ENCODE data around the gene YTHDF1.

The YTHDF1 gene

GRCh38 chr20:63217706-63218105 is 1.8 kb upstream of the YTHDF1 start:
- Mint-ChIP-seq H3K4me1 (peaks cover 32% of the 10 kb centered on the region), H3K27ac (no peak overlapping the region), H3K9me3 (no peaks in the 10 kb centered on the region), H3K4me3 (no peak overlapping the region), H3K27me3 (peaks cover 35% of the 10 kb centered on the region), H3K36me3 (peaks cover 24% of the 10 kb centered on the region)
- CTCF ChIA-PET, result interaction anchor here (1.1 to 1.3 kb wide), 2 partner anchors 23 to 164 kb away, joined by 3 read pairs; no protein-coding TSS in a partner anchor
- no peak for DNase-seq

GRCh38 chr20:63216849-63217471 is 1.0 kb upstream of the YTHDF1 start:
- Mint-ChIP-seq H3K4me1 (peaks cover 39% of the 10 kb centered on the region), H3K9me3 (no peaks in the 10 kb centered on the region), H3K27me3 (peaks cover 27% of the 10 kb centered on the region), H3K36me3 (peaks cover 30% of the 10 kb centered on the region), H3K27ac (peak overlapping the region; percentile 89), H3K4me3 (peak overlapping the region; percentile 85)
- no peak for DNase-seq
- CTCF ChIA-PET, result interaction anchor here (1.3 kb wide), 1 partner anchor 165 kb away, joined by 3 read pairs; no protein-coding TSS in a partner anchor

GRCh38 chr20:63215101-63216040 is 560 bp downstream of the YTHDF1 start:
- Mint-ChIP-seq H3K27ac (peak overlapping the region; percentile 86), H3K27me3 (peaks cover 17% of the 10 kb centered on the region), H3K36me3 (peaks cover 36% of the 10 kb centered on the region), H3K9me3 (no peaks in the 10 kb centered on the region), H3K4me3 (peak overlapping the region; percentile 86), H3K4me1 (peaks cover 47% of the 10 kb centered on the region)
- DNase-seq, result peak; percentile 49
- CTCF ChIA-PET, result interaction anchor here (0.9 to 5.3 kb wide), 4 partner anchors 8 to 34 kb away, joined by 3 to 34 read pairs (median 4); no protein-coding TSS in a partner anchor

GRCh38 chr20:63214514-63214913 is 1.4 kb downstream of the YTHDF1 start:
- CTCF ChIA-PET, result interaction anchor here (0.9 to 5.3 kb wide), 4 partner anchors 9 to 33 kb away, joined by 3 to 34 read pairs (median 4); no protein-coding TSS in a partner anchor
- DNase-seq, result no peak
- peak overlapping the region; percentile 86 for H3K4me3 Mint-ChIP-seq
- H3K36me3 Mint-ChIP-seq, result peaks cover 36% of the 10 kb centered on the region
- peaks cover 9% of the 10 kb centered on the region for H3K27me3 Mint-ChIP-seq
- H3K9me3 Mint-ChIP-seq, result no peaks in the 10 kb centered on the region
- peak overlapping the region; percentile 86 for H3K27ac Mint-ChIP-seq
- peaks cover 47% of the 10 kb centered on the region for H3K4me1 Mint-ChIP-seq

GRCh38 chr20:63212792-63213191 is 3.1 kb downstream of the YTHDF1 start:
- CTCF ChIA-PET, result interaction anchor here (5.3 kb wide), 1 partner anchor 11 kb away, joined by 34 read pairs; no protein-coding TSS in a partner anchor
- H3K27ac Mint-ChIP-seq, result no peak overlapping the region
- H3K4me3 Mint-ChIP-seq, result peak overlapping the region; percentile 21
- peaks cover 45% of the 10 kb centered on the region for H3K36me3 Mint-ChIP-seq
- no peak for DNase-seq
- H3K9me3 Mint-ChIP-seq, result no peaks in the 10 kb centered on the region
- H3K4me1 Mint-ChIP-seq, result peaks cover 47% of the 10 kb centered on the region
- peaks cover 7% of the 10 kb centered on the region for H3K27me3 Mint-ChIP-seq

- peaks cover 7% of the 10 kb centered on the region for H3K27me3 Mint-ChIP-seq
- H3K36me3 Mint-ChIP-seq, result peaks cover 48% of the 10 kb centered on the region
- no peak overlapping the region for H3K4me3 Mint-ChIP-seq
- H3K27ac Mint-ChIP-seq, result peak overlapping the region; percentile 45
- no peaks in the 10 kb centered on the region for H3K9me3 Mint-ChIP-seq
- no peak for DNase-seq
- peaks cover 47% of the 10 kb centered on the region for H3K4me1 Mint-ChIP-seq
- CTCF ChIA-PET, result interaction anchor here (5.3 kb wide), 1 partner anchor 11 kb away, joined by 34 read pairs; no protein-coding TSS in a partner anchor
Measured at GRCh38 chr20:63212393-63212730, 3.6 kb downstream of the YTHDF1 start.

GRCh38 chr20:63210011-63210605 is 5.8 kb downstream of the YTHDF1 start:
- Mint-ChIP-seq H3K9me3 (no peaks in the 10 kb centered on the region), H3K27ac (no peak overlapping the region), H3K4me3 (no peak overlapping the region), H3K36me3 (peaks cover 53% of the 10 kb centered on the region), H3K27me3 (no peaks in the 10 kb centered on the region), H3K4me1 (peaks cover 37% of the 10 kb centered on the region)
- CTCF ChIA-PET, result interaction anchor here (0.8 kb wide), 1 partner anchor 13 kb away, joined by 4 read pairs; no protein-coding TSS in a partner anchor
- no peak for DNase-seq

GRCh38 chr20:63208346-63208909 is 7.5 kb downstream of the YTHDF1 start:
- H3K27me3 Mint-ChIP-seq, result no peaks in the 10 kb centered on the region
- H3K4me1 Mint-ChIP-seq, result peaks cover 20% of the 10 kb centered on the region
- H3K4me3 Mint-ChIP-seq, result no peak overlapping the region
- CTCF ChIA-PET, result no interaction called here
- H3K9me3 Mint-ChIP-seq, result no peaks in the 10 kb centered on the region
- H3K36me3 Mint-ChIP-seq, result peaks cover 40% of the 10 kb centered on the region
- no peak overlapping the region for H3K27ac Mint-ChIP-seq
- DNase-seq, result no peak

GRCh38 chr20:63206878-63207277 is 9.1 kb downstream of the YTHDF1 start:
- CTCF ChIA-PET, result interaction anchor here (0.9 kb wide), 1 partner anchor 16 kb away, joined by 3 read pairs; no protein-coding TSS in a partner anchor
- H3K4me1 Mint-ChIP-seq, result peaks cover 7% of the 10 kb centered on the region

GRCh38 chr20:63205896-63206295 is 10.0 kb downstream of the YTHDF1 start:
- Mint-ChIP-seq H3K36me3 (peaks cover 46% of the 10 kb centered on the region), H3K9me3 (no peaks in the 10 kb centered on the region), H3K4me3 (no peak overlapping the region), H3K27me3 (no peaks in the 10 kb centered on the region), H3K4me1 (peaks cover 3% of the 10 kb centered on the region), H3K27ac (no peak overlapping the region)
- CTCF ChIA-PET, result no interaction called here
- no peak for DNase-seq

More at GRCh38 chr20:63206878-63207277, 9.1 kb downstream of the YTHDF1 start:
- H3K9me3 Mint-ChIP-seq, result no peaks in the 10 kb centered on the region
- DNase-seq, result no peak
- no peaks in the 10 kb centered on the region for H3K27me3 Mint-ChIP-seq
- H3K4me3 Mint-ChIP-seq, result no peak overlapping the region
- no peak overlapping the region for H3K27ac Mint-ChIP-seq
- H3K36me3 Mint-ChIP-seq, result peaks cover 39% of the 10 kb centered on the region

- CTCF ChIA-PET, result no interaction called here
- H3K27ac Mint-ChIP-seq, result no peak overlapping the region
- H3K4me1 Mint-ChIP-seq, result no peaks in the 10 kb centered on the region
Measured at GRCh38 chr20:63204362-63204761, 11.6 kb downstream of the YTHDF1 start.

GRCh38 chr20:63202811-63203526 is 13.0 kb downstream of the YTHDF1 start:
- Mint-ChIP-seq H3K9me3 (no peaks in the 10 kb centered on the region), H3K36me3 (peaks cover 41% of the 10 kb centered on the region), H3K27me3 (no peaks in the 10 kb centered on the region), H3K4me3 (no peak overlapping the region), H3K27ac (no peak overlapping the region), H3K4me1 (no peaks in the 10 kb centered on the region)
- CTCF ChIA-PET, result interaction anchor here (0.8 kb wide), 1 partner anchor 21 kb away, joined by 3 read pairs; no protein-coding TSS in a partner anchor
- DNase-seq, result no peak

More at GRCh38 chr20:63204362-63204761, 11.6 kb downstream of the YTHDF1 start:
- Mint-ChIP-seq H3K9me3 (no peaks in the 10 kb centered on the region), H3K4me3 (no peak overlapping the region), H3K36me3 (peaks cover 45% of the 10 kb centered on the region), H3K27me3 (no peaks in the 10 kb centered on the region)
- DNase-seq, result no peak

GRCh38 chr20:63202021-63202420 is 13.9 kb downstream of the YTHDF1 start:
- H3K4me1 Mint-ChIP-seq, result no peaks in the 10 kb centered on the region
- peaks cover 43% of the 10 kb centered on the region for H3K36me3 Mint-ChIP-seq

More at GRCh38 chr20:63202021-63202420, 13.9 kb downstream of the YTHDF1 start:
- H3K27me3 Mint-ChIP-seq, result no peaks in the 10 kb centered on the region
- no peak for DNase-seq
- CTCF ChIA-PET, result no interaction called here
- H3K9me3 Mint-ChIP-seq, result no peaks in the 10 kb centered on the region
- no peak overlapping the region for H3K27ac Mint-ChIP-seq
- no peak overlapping the region for H3K4me3 Mint-ChIP-seq
